Upper lobe of left lung (tissue), 4 donors: ENCODE measurements around the gene NAV2.

Experiments
- EP300 ChIP-seq, 4 donors: sonication (generic); formaldehyde crosslinking; IDR thresholded peaks; one replicate each; pipeline ENCODE4 v1.5.1; 2017; ENCODE audit warnings: antibody characterized with exemption in 4 of 4, control low read depth in 2 of 4
- POLR2A ChIP-seq, 4 donors: fragments of 450-650 bp; IDR thresholded peaks; one replicate each; pipeline ENCODE4 v1.5.1; 2016 to 2017; ENCODE audit warnings: antibody characterized with exemption in 4 of 4, mild to moderate bottlenecking in 2 of 4
- TF ChIP-seq, protein P1 (sequence below), 6 experiments: fragments of 450-650 bp in 4 of 6; fragments of 200-600 bp in 2 of 6; sonication (generic) in 2 of 6; IDR thresholded peaks; one replicate each; pipeline ENCODE4 v1.5.1; 2016 to 2019; ENCODE audit warnings: antibody characterized with exemption in 6 of 6

DNA sequence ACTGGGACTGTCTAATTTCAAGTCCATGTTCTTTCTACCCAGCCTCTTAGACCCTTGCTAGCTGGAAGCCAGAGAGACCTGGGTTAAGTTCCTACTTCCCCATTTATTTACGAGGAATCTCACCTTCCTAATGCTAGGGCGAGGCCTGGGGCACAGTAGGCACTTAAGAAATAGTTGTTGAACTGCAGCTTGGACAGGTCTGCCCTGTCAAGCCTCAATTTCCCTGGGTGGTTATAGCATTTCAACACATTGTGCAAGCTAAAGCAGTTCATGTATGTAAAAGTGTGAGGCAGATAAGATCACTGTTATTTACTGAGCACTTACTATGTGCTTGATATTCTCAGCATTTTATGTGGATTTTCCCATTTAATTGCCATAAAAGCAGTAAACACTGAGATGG is 12.1 kb downstream of the NAV2 start:
- TF ChIP-seq EP300 (IDR thresholded peaks at IDR 0.05) (no peak), POLR2A (IDR thresholded peaks at IDR 0.05) (no peak)
- TF ChIP-seq, protein P1, sequence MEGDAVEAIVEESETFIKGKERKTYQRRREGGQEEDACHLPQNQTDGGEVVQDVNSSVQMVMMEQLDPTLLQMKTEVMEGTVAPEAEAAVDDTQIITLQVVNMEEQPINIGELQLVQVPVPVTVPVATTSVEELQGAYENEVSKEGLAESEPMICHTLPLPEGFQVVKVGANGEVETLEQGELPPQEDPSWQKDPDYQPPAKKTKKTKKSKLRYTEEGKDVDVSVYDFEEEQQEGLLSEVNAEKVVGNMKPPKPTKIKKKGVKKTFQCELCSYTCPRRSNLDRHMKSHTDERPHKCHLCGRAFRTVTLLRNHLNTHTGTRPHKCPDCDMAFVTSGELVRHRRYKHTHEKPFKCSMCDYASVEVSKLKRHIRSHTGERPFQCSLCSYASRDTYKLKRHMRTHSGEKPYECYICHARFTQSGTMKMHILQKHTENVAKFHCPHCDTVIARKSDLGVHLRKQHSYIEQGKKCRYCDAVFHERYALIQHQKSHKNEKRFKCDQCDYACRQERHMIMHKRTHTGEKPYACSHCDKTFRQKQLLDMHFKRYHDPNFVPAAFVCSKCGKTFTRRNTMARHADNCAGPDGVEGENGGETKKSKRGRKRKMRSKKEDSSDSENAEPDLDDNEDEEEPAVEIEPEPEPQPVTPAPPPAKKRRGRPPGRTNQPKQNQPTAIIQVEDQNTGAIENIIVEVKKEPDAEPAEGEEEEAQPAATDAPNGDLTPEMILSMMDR (IDR thresholded peaks at IDR 0.05), result no peak
